Measurements from ENCODE around the gene RNU5B-1. TPM values are rescaled to one million over a fixed set of nuclear protein-coding genes. Genes with fewer than 3 reads are reported as not detected.

RNU5B-1 gene
- total RNA-seq, 6 donors from 2014 or later = 22.5 to 38.1 TPM; not detected in 4

DNA sequence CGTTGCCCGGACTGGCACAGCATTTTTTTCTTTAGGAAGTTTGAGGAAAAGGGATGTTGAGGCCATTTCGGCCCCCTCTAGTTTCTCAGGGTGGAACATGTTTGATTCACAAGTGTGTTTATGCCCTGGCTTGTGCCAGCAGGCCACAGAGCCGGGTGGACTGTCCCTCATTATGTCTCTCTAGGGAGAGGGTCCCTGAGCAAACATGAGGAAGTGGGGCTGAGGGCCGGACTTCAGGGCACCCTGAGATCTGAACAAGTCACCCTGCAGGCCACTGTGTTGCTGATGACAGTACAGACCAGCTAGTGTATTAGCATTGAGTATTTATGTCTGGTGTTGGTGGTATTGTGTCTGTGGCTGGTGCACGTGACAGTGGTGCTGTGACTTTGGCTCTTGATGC lies 34.9 kb downstream of the RNU5B-1 start:
- TF ChIP-seq POLR2AphosphoS5 (IDR thresholded peaks at IDR 0.05) (no peak), EP300 (IDR thresholded peaks at IDR 0.05) (no peak), POLR2A (IDR thresholded peaks at IDR 0.05) (no peak)
- TF ChIP-seq, protein P1, sequence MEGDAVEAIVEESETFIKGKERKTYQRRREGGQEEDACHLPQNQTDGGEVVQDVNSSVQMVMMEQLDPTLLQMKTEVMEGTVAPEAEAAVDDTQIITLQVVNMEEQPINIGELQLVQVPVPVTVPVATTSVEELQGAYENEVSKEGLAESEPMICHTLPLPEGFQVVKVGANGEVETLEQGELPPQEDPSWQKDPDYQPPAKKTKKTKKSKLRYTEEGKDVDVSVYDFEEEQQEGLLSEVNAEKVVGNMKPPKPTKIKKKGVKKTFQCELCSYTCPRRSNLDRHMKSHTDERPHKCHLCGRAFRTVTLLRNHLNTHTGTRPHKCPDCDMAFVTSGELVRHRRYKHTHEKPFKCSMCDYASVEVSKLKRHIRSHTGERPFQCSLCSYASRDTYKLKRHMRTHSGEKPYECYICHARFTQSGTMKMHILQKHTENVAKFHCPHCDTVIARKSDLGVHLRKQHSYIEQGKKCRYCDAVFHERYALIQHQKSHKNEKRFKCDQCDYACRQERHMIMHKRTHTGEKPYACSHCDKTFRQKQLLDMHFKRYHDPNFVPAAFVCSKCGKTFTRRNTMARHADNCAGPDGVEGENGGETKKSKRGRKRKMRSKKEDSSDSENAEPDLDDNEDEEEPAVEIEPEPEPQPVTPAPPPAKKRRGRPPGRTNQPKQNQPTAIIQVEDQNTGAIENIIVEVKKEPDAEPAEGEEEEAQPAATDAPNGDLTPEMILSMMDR (IDR thresholded peaks at IDR 0.05) = no peak
- Histone ChIP-seq H3K36me3 (no peaks in the 10 kb centered on the region), H3K27ac (no peak overlapping the region), H3K4me3 (no peak overlapping the region), H3K4me1 (no peaks in the 10 kb centered on the region), H3K9me3 (no peaks in the 10 kb centered on the region), H3K27me3 (no peaks in the 10 kb centered on the region)
- ATAC-seq (ENCODE audit: low FRiP score in 2 of 2) (no peak), DNase-seq (no peak)
- 82 to 89% methylated on average over 4 to 6 of the region's 6 CpGs for WGBS, 2 donors

DNA sequence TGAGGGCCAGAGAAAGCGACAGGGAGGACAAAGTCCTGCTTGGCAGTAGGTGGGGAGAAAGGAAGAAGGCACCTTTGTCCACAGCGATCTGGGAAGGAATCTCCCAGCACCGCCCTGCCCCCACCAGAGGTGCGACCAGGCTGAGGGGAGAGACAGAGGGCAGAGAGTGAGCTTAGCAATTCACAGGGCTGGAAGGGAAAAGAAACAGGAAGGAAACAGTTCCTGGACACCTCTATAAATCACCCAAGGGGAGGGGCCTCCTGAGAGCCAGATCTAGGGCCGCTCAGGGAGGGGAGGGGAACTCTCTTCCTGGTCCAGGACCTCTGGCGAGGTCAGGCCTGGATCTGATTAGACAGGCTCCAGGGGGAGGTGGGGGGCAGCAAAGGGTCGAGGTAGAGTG lies 35.4 kb downstream of the RNU5B-1 start:
- Histone ChIP-seq H3K27me3 (no peaks in the 10 kb centered on the region), H3K36me3 (no peaks in the 10 kb centered on the region), H3K27ac (no peak overlapping the region), H3K9me3 (no peaks in the 10 kb centered on the region), H3K4me3 (no peak overlapping the region), H3K4me1 (no peaks in the 10 kb centered on the region)
- DNase-seq (no peak), ATAC-seq (ENCODE audit: low FRiP score in 2 of 2) (no peak)
- TF ChIP-seq, protein P1 (IDR thresholded peaks at IDR 0.05) = no peak
- TF ChIP-seq POLR2A (IDR thresholded peaks at IDR 0.05) = no peak
- no peak for TF ChIP-seq EP300 (IDR thresholded peaks at IDR 0.05)
- TF ChIP-seq POLR2AphosphoS5 (IDR thresholded peaks at IDR 0.05) = no peak
- 38 to 46% methylated on average over 7 of the region's 7 CpGs for WGBS, 2 donors

DNA sequence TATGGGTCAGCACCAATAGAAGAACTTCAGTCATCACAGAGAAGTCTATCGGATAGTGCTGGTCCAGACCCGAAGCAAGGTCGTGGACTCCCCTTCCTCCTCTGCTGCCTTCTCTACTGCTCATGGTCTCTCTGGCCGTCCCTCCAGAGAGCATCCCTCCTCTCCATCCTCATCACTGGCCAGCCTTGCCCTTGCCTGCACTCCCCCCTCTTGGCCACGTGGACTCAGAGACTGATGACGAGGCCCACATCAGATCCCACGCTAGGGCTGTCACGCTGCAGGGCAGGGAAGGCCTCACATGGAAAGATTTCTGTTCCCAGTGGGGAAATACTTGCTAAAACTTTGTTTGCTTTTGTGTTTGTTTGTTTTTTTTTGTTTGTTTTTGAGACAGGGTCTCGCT lies 38.0 kb downstream of the RNU5B-1 start:
- no peaks in the 10 kb centered on the region for H3K9me3 ChIP-seq
- no peaks in the 10 kb centered on the region for H3K4me1 ChIP-seq
- H3K4me3 ChIP-seq = no peak overlapping the region
- H3K27ac ChIP-seq = no peak overlapping the region
- WGBS, 2 donors = 93% methylated on average over 9 of the region's 9 CpGs
- no peaks in the 10 kb centered on the region for H3K36me3 ChIP-seq
- ATAC-seq (ENCODE audit: low FRiP score in 2 of 2) (no peak), DNase-seq (no peak)
- no peaks in the 10 kb centered on the region for H3K27me3 ChIP-seq
- TF ChIP-seq POLR2A (IDR thresholded peaks at IDR 0.05) (no peak), POLR2AphosphoS5 (IDR thresholded peaks at IDR 0.05) (no peak), EP300 (IDR thresholded peaks at IDR 0.05) (no peak)
- TF ChIP-seq, protein P1 (IDR thresholded peaks at IDR 0.05) = no peak

DNA sequence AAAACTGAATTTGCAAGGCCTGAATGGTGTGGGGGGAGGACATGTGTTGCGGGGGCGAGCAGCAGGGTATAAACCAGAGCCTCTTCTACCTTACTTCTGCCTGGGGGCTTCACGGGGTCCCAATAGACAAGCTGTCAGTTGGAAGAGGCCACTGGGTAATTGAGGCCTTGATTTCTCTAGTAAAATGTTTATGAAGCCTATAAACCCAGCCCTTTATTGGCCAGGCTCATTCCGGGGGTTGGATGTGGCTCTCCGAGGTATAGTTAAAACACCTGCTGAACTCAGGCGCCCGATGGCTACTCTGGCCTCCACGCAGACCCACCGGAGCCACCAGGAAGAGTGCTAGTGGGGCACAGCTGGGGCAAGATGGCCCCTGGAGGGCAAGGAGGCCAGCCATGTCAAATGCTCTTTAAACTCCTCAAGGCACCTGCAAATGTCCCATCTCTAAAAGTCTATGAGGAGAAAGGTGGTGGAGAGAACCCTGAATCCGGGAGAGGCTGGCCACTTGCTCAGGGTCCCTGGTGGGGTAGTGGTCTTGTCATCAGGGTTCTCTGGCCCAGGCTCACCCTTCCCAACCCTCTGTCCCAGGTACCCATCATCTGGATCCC lies 39.0 kb downstream of the RNU5B-1 start:
- Histone ChIP-seq H3K36me3 (no peaks in the 10 kb centered on the region), H3K9me3 (no peaks in the 10 kb centered on the region), H3K27me3 (no peaks in the 10 kb centered on the region), H3K4me1 (no peaks in the 10 kb centered on the region), H3K27ac (no peak overlapping the region), H3K4me3 (no peak overlapping the region)
- ATAC-seq (ENCODE audit: low FRiP score in 2 of 2) (no peak), DNase-seq (no peak)
- 91 to 93% methylated on average over 10 of the region's 10 CpGs for WGBS, 2 donors
- TF ChIP-seq POLR2AphosphoS5 (IDR thresholded peaks at IDR 0.05) = no peak
- TF ChIP-seq EP300 (IDR thresholded peaks at IDR 0.05) = no peak
- no peak for TF ChIP-seq POLR2A (IDR thresholded peaks at IDR 0.05)

DNA sequence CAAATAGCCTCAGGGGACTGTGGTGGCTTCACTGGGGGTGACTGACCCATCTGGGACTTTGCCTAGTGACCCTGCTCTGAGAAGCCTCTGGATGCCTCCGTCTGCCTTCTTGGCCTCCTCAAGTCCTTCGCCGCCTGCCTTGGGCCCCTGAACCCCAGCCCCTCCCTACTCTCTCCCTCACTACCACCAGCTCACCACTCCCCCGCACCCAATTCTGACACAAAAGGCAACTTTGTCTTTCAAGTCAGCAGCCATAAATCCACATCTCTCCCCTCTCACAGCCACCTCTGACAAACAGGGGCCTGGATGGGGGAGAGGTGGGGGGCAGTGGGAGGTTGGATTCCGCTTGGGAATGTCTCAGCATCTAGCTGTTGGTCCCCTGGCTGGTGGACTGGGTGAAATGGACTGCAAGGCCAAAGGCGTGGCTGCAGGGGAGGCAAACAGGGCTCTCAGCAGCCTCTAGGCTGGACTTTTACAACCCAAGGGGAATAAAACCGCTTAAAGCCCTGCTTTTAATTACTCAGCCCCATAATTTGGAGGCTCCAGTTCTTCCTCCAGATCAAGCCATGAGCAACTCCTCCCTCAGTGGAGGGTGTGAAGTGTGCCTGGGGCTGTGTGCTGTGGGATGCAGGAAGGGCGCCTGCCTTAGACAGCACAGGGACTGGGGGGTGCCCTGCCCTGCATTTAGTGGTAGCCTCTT lies 39.9 kb downstream of the RNU5B-1 start:
- ATAC-seq (ENCODE audit: low FRiP score in 2 of 2) (no peak), DNase-seq (no peak)
- H3K9me3 ChIP-seq = no peaks in the 10 kb centered on the region
- H3K4me3 ChIP-seq = no peak overlapping the region
- no peaks in the 10 kb centered on the region for H3K27me3 ChIP-seq
- H3K4me1 ChIP-seq = no peaks in the 10 kb centered on the region
- H3K27ac ChIP-seq = no peak overlapping the region
- TF ChIP-seq, protein P1 (IDR thresholded peaks at IDR 0.05) = no peak
- TF ChIP-seq EP300 (IDR thresholded peaks at IDR 0.05) = no peak
- no peaks in the 10 kb centered on the region for H3K36me3 ChIP-seq
- WGBS, 2 donors = 87 to 89% methylated on average over 6 to 8 of the region's 8 CpGs
